ENCODE measurements around the gene GTF2E1.
A peak's percentile ranks its signal among the peaks of the same experiment; 100 is the strongest.
"Not testable (repeated sequence)": the region's sequence is repeated elsewhere in the genome, so short reads cannot be mapped to it uniquely, and the experiment has no call there.

The GTF2E1 gene

DNA sequence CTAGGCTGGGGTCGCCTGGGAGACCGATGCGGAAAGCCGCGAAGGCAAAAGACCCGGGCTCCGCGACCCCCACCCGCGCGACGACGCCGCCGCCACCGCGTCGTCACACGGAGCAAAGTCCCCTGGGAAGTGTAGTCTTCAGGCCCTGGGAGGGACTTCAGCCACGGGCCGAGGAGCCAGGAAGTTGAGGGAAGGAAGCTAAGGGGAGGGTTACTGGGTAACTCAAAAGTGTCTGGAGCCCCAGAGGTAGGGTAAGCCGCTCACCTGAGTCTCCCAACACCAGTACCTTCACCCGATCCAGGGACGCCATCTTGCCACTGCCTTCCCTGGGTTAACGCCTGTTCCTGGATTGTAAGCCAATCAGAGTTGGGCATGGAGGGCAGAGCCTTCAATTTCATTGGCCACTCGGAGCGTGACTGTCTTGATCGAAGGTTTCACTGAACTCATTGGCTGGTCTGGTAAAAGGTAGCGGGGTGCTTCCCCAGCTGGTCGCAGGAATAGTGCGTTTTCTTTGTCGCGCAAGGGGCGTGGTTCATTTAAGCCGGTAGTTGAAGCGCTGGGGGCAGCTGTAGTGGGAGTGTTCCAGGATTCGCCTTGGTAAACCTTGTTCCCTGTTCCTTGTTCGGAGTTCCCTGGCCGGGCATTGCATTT lies at the start of gene GTF2E1, which contains the start of gene RABL3:
GTF2E1 (plus strand) TSS at position 547 of the 651 bp plus-strand sequence. CDS start 7,809 bp downstream, outside the sequence.
RABL3 (minus strand) TSS at position 319 of the 651 bp plus-strand sequence; CDS start at position 310, 9 bp downstream.
- peaks cover 41% of the 10 kb centered on the region for H3K4me1 Mint-ChIP-seq (ENCODE audit: low read depth)
- no peaks in the 10 kb centered on the region for H3K9me3 Mint-ChIP-seq (ENCODE audit: low read depth)

DNA sequence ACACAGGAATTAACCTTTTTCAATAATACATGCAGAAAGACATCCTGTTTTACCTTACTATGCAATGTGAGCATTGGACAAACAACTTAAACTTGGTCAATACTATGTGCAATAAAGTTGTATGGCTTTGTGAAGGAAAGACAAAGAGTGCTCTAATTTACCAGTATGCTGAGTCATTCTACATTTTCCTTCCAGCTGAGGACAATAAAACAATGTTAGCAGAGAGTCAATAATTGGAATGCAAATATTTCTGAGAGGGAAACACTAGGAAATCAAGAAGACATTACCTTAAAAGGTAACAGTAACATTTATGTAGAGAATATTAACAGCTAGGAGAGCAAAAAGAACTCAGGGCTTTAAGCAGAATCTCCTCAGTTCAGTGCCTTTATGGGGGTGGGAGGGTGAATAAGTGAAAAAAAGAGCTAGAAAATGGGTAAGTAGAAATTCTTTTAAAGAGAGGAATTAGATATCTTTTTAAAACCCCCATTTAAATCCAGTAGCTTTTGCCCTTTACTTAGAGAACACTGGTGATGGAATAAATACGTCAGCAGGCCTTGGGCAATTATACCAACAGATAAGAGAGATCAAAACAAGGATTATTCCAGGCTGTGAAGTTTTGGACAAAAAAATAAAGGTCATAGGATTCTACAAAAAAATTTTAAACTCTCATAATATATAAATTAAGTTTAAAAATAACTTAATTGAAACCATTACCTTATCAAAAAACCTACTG lies 48.9 kb upstream of the GTF2E1 start:
- Mint-ChIP-seq H3K36me3 (peaks cover 13% of the 10 kb centered on the region), H3K9me3 (ENCODE audit: low read depth) (no peaks in the 10 kb centered on the region), H3K27me3 (no peaks in the 10 kb centered on the region), H3K27ac (no peak overlapping the region), H3K4me1 (ENCODE audit: low read depth) (no peaks in the 10 kb centered on the region), H3K4me3 (no peak overlapping the region)

More for the DNA sequence above, at the start of gene GTF2E1, which contains the start of gene RABL3:
- H3K27ac Mint-ChIP-seq, result peak within 1 kb of the TSS; percentile 97
- H3K36me3 Mint-ChIP-seq, result peaks cover 5% of the 10 kb centered on the region
- no peaks in the 10 kb centered on the region for H3K27me3 Mint-ChIP-seq
- H3K4me3 Mint-ChIP-seq, result peak within 1 kb of the TSS; percentile 92

DNA sequence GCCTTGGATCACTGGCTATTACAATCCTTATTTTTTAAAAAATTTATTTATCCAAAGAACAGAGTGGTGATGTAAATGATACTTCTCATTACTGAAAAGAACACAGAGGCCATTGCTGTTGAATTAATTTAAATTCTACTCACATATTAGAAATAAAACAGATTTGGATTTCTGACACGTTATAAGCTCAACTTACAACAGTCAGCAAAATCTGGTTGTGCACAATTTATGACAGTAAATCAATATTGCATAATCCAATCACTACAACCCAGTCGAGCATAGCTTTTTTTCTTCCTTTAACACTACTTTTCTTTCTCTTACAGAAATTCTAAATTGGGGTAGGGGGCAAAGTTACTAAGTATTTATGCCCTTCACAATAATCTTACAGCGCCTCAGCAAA lies 43.2 kb upstream of the GTF2E1 start:
- Mint-ChIP-seq H3K36me3 (peaks cover 23% of the 10 kb centered on the region), H3K27me3 (no peaks in the 10 kb centered on the region), H3K4me3 (no peak overlapping the region), H3K9me3 (ENCODE audit: low read depth) (peaks cover 9% of the 10 kb centered on the region), H3K27ac (no peak overlapping the region), H3K4me1 (ENCODE audit: low read depth) (peaks cover 2% of the 10 kb centered on the region)

DNA sequence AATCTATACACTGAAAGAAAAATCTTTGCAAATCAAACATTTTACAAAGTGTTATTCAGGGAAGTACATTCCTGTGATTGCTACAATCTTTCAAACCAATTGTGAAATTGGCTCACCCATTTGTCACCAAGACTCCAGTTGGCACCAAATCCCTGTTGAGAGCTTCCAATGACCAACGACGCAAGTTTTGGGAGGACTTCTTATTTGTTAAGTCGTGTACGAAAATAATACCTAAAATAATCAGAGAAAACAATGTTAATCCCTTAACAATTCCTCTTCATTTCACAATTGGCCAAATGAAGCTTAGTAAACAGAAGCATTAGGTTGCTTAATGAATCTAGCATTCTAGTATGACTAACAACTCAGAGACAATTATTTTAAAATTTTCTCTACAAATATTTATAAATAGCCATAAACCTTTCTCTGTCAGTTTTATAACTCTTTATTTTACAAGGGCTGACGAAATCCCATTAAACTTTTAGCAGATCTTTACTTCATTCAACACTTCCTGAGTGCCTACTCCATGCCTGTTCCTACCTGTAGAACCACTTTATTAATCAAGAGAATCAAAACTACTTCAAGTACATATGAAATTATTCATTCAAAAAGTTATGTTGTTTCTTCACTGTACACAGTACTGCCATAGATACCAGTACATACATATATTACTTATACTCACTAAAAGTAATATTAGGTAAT lies 36.5 kb upstream of the GTF2E1 start:
- H3K36me3 Mint-ChIP-seq, result peaks cover 33% of the 10 kb centered on the region

DNA sequence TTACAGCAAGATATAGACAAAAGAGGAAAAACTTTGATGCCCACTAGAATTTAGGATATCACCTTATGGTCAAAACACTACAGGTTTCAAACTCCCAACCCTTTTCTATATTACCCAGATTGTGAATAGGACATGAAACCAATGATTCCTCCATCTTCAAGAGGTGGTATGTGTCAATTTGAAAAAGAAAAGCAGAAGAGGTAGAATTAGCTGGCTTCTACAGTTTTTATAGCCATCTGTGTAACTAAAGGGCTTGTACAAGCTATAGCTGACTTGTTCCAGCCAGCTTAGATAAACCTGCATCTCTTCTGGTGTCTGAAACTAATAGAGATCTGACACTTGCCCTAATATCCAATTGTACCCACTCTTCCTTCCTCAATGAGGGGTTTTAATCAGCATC lies 35.6 kb upstream of the GTF2E1 start:
- Mint-ChIP-seq H3K4me3 (no peak overlapping the region), H3K9me3 (ENCODE audit: low read depth) (peaks cover 9% of the 10 kb centered on the region), H3K36me3 (peaks cover 30% of the 10 kb centered on the region), H3K27me3 (no peaks in the 10 kb centered on the region), H3K4me1 (ENCODE audit: low read depth) (peaks cover 2% of the 10 kb centered on the region), H3K27ac (no peak overlapping the region)

More for the DNA sequence above, 36.5 kb upstream of the GTF2E1 start:
- H3K27me3 Mint-ChIP-seq, result no peaks in the 10 kb centered on the region
- no peak overlapping the region for H3K27ac Mint-ChIP-seq
- H3K9me3 Mint-ChIP-seq (ENCODE audit: low read depth), result peaks cover 9% of the 10 kb centered on the region
- no peak overlapping the region for H3K4me3 Mint-ChIP-seq
- peaks cover 2% of the 10 kb centered on the region for H3K4me1 Mint-ChIP-seq (ENCODE audit: low read depth)

DNA sequence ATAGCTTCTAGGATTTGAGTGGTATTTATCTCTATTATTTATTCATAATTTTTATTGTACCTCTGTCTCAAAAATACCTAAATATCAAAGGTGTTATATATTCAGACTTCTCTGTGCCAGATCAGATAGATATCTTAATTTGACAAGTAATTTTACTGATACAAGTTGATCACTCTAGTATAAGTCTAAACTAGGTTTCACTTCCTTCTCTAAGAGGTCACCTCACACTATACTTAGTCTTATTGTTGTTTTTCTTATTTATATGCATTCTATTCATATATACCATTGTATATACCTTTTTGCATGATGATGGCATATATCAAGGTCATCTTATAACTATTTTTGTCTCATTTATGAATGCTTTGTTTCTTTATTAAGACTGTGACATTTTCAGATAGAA lies 34.1 kb upstream of the GTF2E1 start:
- no peak overlapping the region for H3K4me3 Mint-ChIP-seq

DNA sequence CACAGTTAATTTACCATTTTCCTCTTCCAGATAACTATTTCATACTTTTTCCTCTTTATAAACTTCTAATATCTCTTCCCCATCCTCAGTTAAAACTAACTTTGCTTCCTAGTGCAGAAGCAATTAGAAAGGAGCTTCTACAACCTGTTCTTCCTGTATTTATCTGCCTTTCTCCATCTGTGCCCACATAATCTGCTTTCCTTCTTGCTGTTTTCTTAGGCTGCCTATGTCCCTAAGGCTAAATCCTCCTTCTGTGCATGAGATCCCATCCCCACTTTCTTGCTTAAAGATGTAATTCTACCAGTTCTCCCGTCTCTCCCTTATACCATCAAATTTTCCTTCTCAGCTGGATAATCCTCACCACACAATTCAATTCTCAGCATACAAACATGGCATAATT lies 32.2 kb upstream of the GTF2E1 start:
- Mint-ChIP-seq H3K4me1 (ENCODE audit: low read depth) (peaks cover 15% of the 10 kb centered on the region), H3K9me3 (ENCODE audit: low read depth) (no peaks in the 10 kb centered on the region), H3K27ac (no peak overlapping the region), H3K36me3 (peaks cover 25% of the 10 kb centered on the region), H3K27me3 (no peaks in the 10 kb centered on the region), H3K4me3 (no peak overlapping the region)

More for the DNA sequence above, 34.1 kb upstream of the GTF2E1 start:
- no peaks in the 10 kb centered on the region for H3K27me3 Mint-ChIP-seq
- peaks cover 10% of the 10 kb centered on the region for H3K4me1 Mint-ChIP-seq (ENCODE audit: low read depth)
- H3K9me3 Mint-ChIP-seq (ENCODE audit: low read depth), result peaks cover 7% of the 10 kb centered on the region
- no peak overlapping the region for H3K27ac Mint-ChIP-seq
- peaks cover 32% of the 10 kb centered on the region for H3K36me3 Mint-ChIP-seq

DNA sequence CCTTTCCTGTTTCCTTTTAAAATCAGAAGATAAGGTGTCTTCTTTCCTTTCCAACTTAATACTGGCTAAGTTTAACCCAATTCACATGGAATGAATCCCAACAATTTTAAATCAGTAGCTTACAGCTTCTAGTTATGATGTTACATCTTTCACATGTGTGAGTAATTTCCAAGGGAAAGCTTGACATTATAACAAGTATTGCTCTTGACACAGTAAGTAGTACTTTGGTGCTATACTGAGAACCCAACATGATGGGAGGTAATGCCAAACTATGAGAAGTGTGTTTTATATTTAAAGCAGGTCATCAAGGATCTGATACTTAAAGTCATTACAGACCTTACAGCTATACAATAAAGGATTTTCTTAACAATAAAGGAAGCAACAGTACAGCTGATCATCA lies 29.3 kb upstream of the GTF2E1 start:
- H3K36me3 Mint-ChIP-seq, result peaks cover 19% of the 10 kb centered on the region
- peaks cover 4% of the 10 kb centered on the region for H3K9me3 Mint-ChIP-seq (ENCODE audit: low read depth)
- H3K4me1 Mint-ChIP-seq (ENCODE audit: low read depth), result peaks cover 23% of the 10 kb centered on the region
- no peak overlapping the region for H3K4me3 Mint-ChIP-seq
- no peaks in the 10 kb centered on the region for H3K27me3 Mint-ChIP-seq
- H3K27ac Mint-ChIP-seq, result no peak overlapping the region

DNA sequence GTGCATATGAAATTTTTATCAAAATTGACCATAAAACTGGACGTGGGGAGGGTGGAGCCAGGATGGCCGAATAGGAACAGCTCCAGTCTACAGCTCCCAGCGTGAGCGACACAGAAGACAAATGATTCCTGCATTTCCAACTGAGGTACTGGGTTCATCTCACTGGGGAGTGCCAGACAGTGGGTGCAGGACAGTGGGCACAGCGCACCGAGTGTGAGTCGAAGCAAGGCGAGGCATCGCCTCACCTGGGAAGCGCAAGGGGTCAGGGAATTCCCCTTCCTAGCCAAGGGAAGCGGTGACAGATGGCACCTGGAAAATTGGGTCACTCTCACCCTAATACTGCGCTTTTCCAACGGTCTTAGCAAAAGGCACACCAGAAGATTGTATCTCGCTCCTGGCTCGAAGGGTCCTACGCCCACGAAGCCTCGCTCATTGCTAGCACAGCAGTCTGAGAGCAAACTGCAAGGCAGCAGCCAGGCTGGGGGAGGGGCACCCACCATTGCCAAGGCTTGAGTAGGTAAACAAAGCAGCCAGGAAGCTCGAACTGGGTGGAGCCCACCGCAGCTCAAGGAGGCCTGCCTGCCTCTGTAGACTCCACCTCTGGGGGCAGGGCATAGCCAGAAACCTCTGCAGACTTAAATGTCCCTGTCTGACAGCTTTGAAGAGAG lies 23.2 kb upstream of the GTF2E1 start:
- not testable (repeated sequence) for H3K27me3 Mint-ChIP-seq; H3K9me3 Mint-ChIP-seq (ENCODE audit: low read depth)
- H3K4me1 Mint-ChIP-seq (ENCODE audit: low read depth), result peaks cover 41% of the 10 kb centered on the region
- H3K27ac Mint-ChIP-seq, result peak overlapping the region; percentile 83
- H3K36me3 Mint-ChIP-seq, result peaks cover 27% of the 10 kb centered on the region
- peak overlapping the region; percentile 82 for H3K4me3 Mint-ChIP-seq

DNA sequence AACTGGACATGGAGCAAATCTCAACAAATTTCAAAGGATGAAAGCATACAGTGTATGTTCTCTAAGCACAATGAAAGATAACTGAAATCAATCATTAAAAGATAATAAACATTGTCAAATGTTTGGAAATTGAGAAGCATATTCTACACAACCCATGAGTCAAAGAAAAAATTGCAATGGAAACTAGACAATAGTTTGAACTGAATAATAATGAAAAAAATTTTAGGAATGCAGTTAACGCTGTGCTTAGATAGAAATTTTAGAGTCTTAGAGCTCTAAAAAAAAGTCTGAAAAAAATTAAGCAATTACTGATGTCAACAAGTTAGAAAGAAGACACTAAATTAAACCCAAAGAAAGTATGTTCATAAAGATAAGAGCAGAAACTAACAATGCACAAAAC lies 15.8 kb upstream of the GTF2E1 start:
- peaks cover 9% of the 10 kb centered on the region for H3K4me1 Mint-ChIP-seq (ENCODE audit: low read depth)
- no peaks in the 10 kb centered on the region for H3K9me3 Mint-ChIP-seq (ENCODE audit: low read depth)
- peaks cover 24% of the 10 kb centered on the region for H3K36me3 Mint-ChIP-seq
- no peak overlapping the region for H3K27ac Mint-ChIP-seq
- no peak overlapping the region for H3K4me3 Mint-ChIP-seq
- H3K27me3 Mint-ChIP-seq, result no peaks in the 10 kb centered on the region

DNA sequence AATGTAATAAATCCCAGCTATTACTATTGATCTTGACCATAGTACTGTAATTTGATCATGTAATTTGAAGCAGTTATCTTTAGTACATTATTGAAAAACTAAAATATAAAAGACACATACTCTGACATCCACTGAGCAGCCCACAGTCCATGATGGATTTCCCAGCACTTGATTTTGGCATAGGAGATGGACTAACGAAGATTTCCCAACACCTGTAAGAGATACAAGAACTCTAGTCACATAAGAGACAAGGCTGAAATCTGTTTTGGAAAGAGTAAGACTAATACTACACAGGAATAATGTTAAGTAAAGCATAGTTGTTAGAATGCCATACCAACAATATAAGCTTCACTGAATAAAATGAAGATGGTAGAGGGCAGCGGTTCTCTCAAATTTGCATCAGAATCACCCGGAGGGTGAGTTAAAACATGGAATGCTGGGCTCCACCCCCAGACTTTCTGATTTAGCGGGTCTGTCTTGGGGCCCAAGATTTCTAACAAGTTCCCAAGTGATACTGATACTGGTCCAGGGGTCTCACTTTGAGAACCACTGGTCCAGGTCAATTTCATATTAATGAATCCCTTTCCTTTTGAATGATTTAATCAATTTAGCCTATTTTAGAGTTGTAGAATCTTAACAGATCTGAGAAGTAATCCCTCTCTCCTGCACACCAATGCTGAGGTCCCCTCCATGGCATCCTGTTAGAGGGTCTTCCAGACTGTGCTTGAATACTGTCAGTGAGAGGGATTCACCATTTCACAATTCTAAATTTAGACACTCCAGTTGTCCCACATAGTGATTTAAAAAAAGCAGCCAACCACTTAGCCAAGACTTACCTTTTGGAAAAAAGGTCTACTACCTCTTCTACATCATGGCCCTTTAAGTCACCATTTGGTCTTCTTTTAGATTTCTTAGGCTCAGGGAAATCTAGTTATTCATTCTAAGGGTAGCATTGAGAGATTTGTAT lies 11.7 kb upstream of the GTF2E1 start:
- Mint-ChIP-seq H3K4me3 (no peak overlapping the region), H3K4me1 (ENCODE audit: low read depth) (peaks cover 9% of the 10 kb centered on the region), H3K27ac (peak overlapping the region; percentile 5), H3K36me3 (peaks cover 20% of the 10 kb centered on the region), H3K9me3 (ENCODE audit: low read depth) (no peaks in the 10 kb centered on the region), H3K27me3 (no peaks in the 10 kb centered on the region)

DNA sequence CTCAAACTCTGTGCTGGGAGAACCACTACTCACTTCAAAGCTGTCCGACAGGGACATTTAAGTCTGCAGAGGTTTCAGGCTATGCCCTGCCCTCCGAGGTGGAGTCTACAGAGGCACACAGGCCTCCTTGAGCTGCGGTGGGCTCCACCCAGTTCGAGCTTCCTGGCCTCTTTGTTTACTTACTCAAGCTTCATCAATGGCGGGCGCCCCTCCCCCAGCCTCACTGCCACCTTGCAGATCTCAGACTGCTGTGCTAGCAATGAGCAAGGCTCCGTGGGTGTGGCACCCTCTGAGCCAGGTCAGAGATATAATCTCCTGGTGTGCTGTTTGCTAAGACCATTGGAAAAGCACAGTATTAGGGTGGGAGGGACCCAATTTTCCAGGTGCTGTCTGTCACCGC lies 4.5 kb upstream of the GTF2E1 start:
- H3K36me3 Mint-ChIP-seq, result peaks cover 14% of the 10 kb centered on the region
- H3K9me3 Mint-ChIP-seq (ENCODE audit: low read depth); H3K27ac Mint-ChIP-seq; H3K4me3 Mint-ChIP-seq; H3K27me3 Mint-ChIP-seq: not testable (repeated sequence)
- peaks cover 12% of the 10 kb centered on the region for H3K4me1 Mint-ChIP-seq (ENCODE audit: low read depth)

DNA sequence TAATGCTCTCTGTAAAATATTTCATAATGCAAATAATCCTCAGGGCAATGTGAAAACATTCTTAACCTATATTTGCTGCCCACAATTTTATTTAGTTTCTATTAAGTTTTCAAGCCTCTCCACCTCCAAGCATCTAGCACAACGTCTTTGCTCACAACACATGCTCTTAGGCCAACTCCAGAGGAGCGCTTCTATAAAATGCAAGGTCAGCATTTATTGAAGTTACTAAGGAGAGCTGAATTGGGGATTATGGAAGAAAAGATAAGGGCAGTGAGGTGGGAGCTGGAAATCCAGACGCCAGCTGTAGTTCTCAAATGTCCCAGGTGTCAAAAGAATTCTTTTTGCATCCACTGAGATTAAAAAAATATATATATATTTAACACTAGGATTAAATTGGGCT lies 1.2 kb upstream of the GTF2E1 start:
- H3K27me3 Mint-ChIP-seq, result no peaks in the 10 kb centered on the region
- peaks cover 37% of the 10 kb centered on the region for H3K4me1 Mint-ChIP-seq (ENCODE audit: low read depth)
- peaks cover 8% of the 10 kb centered on the region for H3K36me3 Mint-ChIP-seq
- H3K9me3 Mint-ChIP-seq (ENCODE audit: low read depth), result no peaks in the 10 kb centered on the region
- peak overlapping the region; percentile 92 for H3K4me3 Mint-ChIP-seq
- H3K27ac Mint-ChIP-seq, result peak overlapping the region; percentile 97

DNA sequence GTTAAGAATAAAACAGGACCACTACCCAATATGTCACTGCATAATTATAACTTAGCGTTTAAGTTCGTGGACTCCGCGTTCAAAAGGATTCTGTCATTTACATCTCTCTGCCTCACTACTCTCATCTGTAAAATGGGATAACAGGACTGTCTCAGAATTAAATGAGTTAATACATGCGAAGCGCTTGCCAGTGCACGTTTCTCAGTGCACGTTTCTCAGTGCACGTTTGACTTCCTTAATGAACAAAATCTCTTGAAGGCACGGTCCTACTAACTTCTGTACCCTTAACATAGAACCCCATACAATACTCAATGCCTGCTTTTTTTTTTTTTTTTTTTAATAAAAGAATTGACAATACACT lies 727 bp upstream of the GTF2E1 start:
- peak overlapping the region; percentile 92 for H3K4me3 Mint-ChIP-seq
- no peaks in the 10 kb centered on the region for H3K9me3 Mint-ChIP-seq (ENCODE audit: low read depth)
- no peaks in the 10 kb centered on the region for H3K27me3 Mint-ChIP-seq
- H3K36me3 Mint-ChIP-seq, result peaks cover 8% of the 10 kb centered on the region
- peak overlapping the region; percentile 97 for H3K27ac Mint-ChIP-seq
- peaks cover 40% of the 10 kb centered on the region for H3K4me1 Mint-ChIP-seq (ENCODE audit: low read depth)

Data from activated naive CD8-positive, alpha-beta T cell (primary cell).